HL-60 (cell line): ENCODE measurements around the gene ADPRS.

Source experiments
- CTCF ChIP-seq: IDR thresholded peaks from one replicate; pipeline ENCODE4 v1.5.1; 2011; ENCODE audit warnings: low read length, control low read depth, inconsistent platforms; ENCODE audit not compliant: insufficient read depth
- POLR2AphosphoS5 ChIP-seq: IDR thresholded peaks from 2 replicates; pipeline ENCODE4 v1.6.1; 2012; ENCODE audit warnings: low read depth
- REST ChIP-seq: IDR thresholded peaks from 2 replicates; pipeline ENCODE4 v1.6.1; 2012; ENCODE audit warnings: low read depth; ENCODE audit not compliant: insufficient replicate concordance
- SPI1 ChIP-seq: IDR thresholded peaks from 2 replicates; pipeline ENCODE4 v1.6.1; 2012; ENCODE audit warnings: low read depth, mild to moderate bottlenecking, borderline replicate concordance

DNA sequence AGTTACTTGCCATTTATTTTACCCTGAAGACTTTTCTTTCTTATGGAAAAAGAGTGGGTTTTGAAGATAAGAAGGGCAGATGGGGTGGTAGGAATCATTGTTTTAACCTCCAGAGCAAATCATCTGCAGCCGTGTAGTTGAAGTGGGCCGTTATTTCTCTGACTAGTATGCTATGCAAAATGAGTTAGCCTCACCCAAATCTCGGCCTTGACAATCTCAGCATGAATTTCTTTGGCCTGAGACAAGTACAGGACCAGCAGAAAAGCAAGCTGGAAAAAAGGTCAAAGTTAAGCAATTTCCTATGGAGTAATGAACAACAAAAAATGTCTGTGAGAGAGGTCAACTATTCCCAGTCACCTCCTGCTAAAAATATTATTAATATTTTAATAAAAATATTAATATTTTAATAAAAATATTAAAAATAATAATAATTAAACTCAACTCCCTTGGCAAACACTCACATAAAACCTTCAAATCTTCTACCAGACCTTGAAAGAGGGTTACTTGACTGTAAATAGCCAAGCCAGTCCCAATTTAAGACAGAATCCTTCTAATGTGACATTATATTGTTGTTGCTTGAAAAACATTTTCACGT, 11.6 kb upstream of the ADPRS start:
- no peak for TF ChIP-seq REST
- no peak for TF ChIP-seq SPI1
- TF ChIP-seq CTCF, result no peak
- TF ChIP-seq POLR2AphosphoS5, result no peak
